Left ventricle myocardium inferior (tissue), 1 donor: ENCODE results near the gene KIRREL3. TPM values are rescaled to one million over a fixed set of nuclear protein-coding genes. Genes with fewer than 3 reads are reported as not detected.

Source experiments
- DNase-seq: peaks from one replicate; pipeline ENCODE4 v3.0.0-alpha.2; 2020
- H3K27ac ChIP-seq: fragments of 200-600 bp; replicated peaks from 2 replicates; pipeline ENCODE4 v1.8.0; 2021
- H3K27me3 ChIP-seq: fragments of 200-600 bp; 2 replicates; pipeline ENCODE4 v1.8.0; 2021; ENCODE audit warnings: low read depth
- H3K36me3 ChIP-seq: fragments of 200-600 bp; 2 replicates; pipeline ENCODE4 v1.8.0; 2021
- H3K4me1 ChIP-seq: fragments of 200-600 bp; 2 replicates; pipeline ENCODE4 v1.8.0; 2021
- H3K4me3 ChIP-seq: fragments of 200-600 bp; 2 replicates; pipeline ENCODE4 v1.8.0; 2021; ENCODE audit warnings: mild to moderate bottlenecking, moderate library complexity
- H3K9me3 ChIP-seq: fragments of 200-600 bp; replicated peaks from 2 replicates; pipeline ENCODE4 v1.8.0; 2021
- CTCF ChIP-seq: fragments of 200-600 bp; IDR thresholded peaks from 2 replicates; pipeline ENCODE4 v1.8.0; 2021; ENCODE audit warnings: antibody characterized with exemption, mild to moderate bottlenecking, borderline replicate concordance
- intact Hi-C: fragments of 100-400 bp; cut with micrococcal nuclease; formaldehyde crosslinking; loops from one replicate; pipeline ENCODE4 v1.11.0; 2022
- total RNA-seq: library from RNA; stranded (reverse); fragmentation: NEBNext Ultra II Directional; extraction: Animal tissue kit (Norgen Biotek cat#: 25700); gene quantifications from one replicate; pipeline ENCODE4 v1.2.1, GENCODE V29; 2021
- donor health status: DM: no; HTN: yes; CAD: no; lungs with severe emphysema.

KIRREL3 gene
- total RNA-seq, 1 donor from 2014 or later, result 0.74 TPM

DNA sequence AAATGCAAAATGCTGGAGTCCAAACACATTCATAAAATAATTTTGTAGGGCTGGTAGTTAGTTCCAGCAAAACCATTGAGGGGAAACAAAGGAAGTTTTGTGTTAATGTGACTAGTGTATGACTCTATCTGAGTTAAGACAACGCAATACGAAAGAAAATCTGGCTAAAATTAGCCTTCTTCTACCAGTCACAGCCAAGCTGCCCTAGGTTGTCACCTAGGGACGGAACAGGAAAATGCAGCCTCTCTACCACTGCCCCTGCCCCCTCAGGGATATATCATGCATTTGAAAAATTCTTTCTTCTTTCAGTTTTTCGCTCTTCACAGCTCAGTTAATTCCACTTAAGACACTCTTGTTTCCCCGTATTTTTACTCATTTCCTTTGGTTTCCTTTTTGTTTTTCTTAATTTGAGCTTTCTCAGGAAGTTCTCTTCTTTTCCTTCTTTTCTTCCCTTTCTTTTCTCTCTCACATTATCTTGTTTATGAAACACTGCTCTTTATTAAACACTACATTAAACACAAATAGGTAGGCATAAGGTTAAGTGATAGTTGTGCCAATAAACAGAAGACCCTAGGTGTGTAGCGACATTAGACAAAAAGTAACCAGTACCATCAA lies 30.6 kb downstream of the KIRREL3 start:
- TF ChIP-seq CTCF, result peak; percentile 61
- no peak for DNase-seq
- H3K9me3 ChIP-seq, result peaks cover 5% of the 10 kb centered on the region
- H3K27ac ChIP-seq, result no peak overlapping the region
- H3K4me3 ChIP-seq, result no peak overlapping the region
- H3K36me3 ChIP-seq, result no peaks in the 10 kb centered on the region
- H3K4me1 ChIP-seq, result no peaks in the 10 kb centered on the region
- intact Hi-C loops, result no loop called here
- peaks cover 78% of the 10 kb centered on the region for H3K27me3 ChIP-seq

DNA sequence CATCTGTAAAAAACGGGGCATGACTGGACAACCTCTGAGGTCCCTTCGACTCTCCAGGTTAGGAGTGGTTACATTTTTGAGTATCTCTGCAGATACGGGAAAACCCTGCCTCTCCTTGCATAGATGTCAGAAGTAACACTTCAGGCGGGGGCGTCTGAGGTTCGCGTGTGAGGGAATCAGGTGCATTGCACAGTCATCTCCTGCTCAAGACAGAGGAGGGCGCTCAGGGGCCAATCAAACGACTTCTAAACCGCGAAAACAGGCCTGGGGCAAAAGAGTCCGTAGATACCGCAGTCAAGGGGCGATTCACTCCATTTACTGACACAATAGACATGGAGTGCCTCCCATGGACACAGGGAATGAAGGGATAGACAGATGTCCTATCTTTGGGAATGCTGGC lies 31.7 kb downstream of the KIRREL3 start:
- H3K27me3 ChIP-seq, result peaks cover 67% of the 10 kb centered on the region
- H3K4me1 ChIP-seq, result no peaks in the 10 kb centered on the region
- no peak for DNase-seq
- no peak overlapping the region for H3K27ac ChIP-seq
- no peak overlapping the region for H3K4me3 ChIP-seq
- H3K36me3 ChIP-seq, result no peaks in the 10 kb centered on the region
- no peak for TF ChIP-seq CTCF
- H3K9me3 ChIP-seq, result peaks cover 5% of the 10 kb centered on the region
- intact Hi-C loops, result no loop called here

- H3K36me3 ChIP-seq, result no peaks in the 10 kb centered on the region
- H3K27me3 ChIP-seq, result peaks cover 47% of the 10 kb centered on the region
- no peak overlapping the region for H3K4me3 ChIP-seq
- no peaks in the 10 kb centered on the region for H3K4me1 ChIP-seq
- intact Hi-C loops, result no loop called here
- H3K9me3 ChIP-seq, result peaks cover 7% of the 10 kb centered on the region
- H3K27ac ChIP-seq, result no peak overlapping the region
- DNase-seq, result no peak
- TF ChIP-seq CTCF, result no peak
Measured at GRCh38 chr11:126965331-126965730, 35.2 kb downstream of the KIRREL3 start.

- H3K9me3 ChIP-seq, result peaks cover 7% of the 10 kb centered on the region
- no peak for DNase-seq
- no peaks in the 10 kb centered on the region for H3K36me3 ChIP-seq
- H3K27me3 ChIP-seq, result peaks cover 37% of the 10 kb centered on the region
- no peak overlapping the region for H3K4me3 ChIP-seq
- intact Hi-C loops, result no loop called here
- TF ChIP-seq CTCF, result no peak
- no peak overlapping the region for H3K27ac ChIP-seq
- no peaks in the 10 kb centered on the region for H3K4me1 ChIP-seq
Measured at GRCh38 chr11:126963603-126964363, 36.8 kb downstream of the KIRREL3 start.

- no peak overlapping the region for H3K4me3 ChIP-seq
- H3K27ac ChIP-seq, result no peak overlapping the region
- H3K9me3 ChIP-seq, result peaks cover 7% of the 10 kb centered on the region
- DNase-seq, result no peak
- no peaks in the 10 kb centered on the region for H3K36me3 ChIP-seq
- no peak for TF ChIP-seq CTCF
- H3K4me1 ChIP-seq, result no peaks in the 10 kb centered on the region
- intact Hi-C loops, result no loop called here
- peaks cover 36% of the 10 kb centered on the region for H3K27me3 ChIP-seq
Measured at GRCh38 chr11:126963115-126963514, 37.5 kb downstream of the KIRREL3 start.
